MCF 10A (cell line): ENCODE measurements around the gene TTC21B. TPM values are rescaled to one million over a fixed set of nuclear protein-coding genes. Genes with fewer than 3 reads are reported as not detected.

Experiments
- BruUV-seq: library from RNA; stranded (reverse); fragments of 400-500 nt; replicated peaks from 2 replicates; lab custom pipeline; 2021; lab: Mats Ljungman, UMichigan
- CTCF ChIA-PET: fragments of 300-600 bp; sonication (Branson Sonifier 250); formaldehyde crosslinking; extraction: SDS; loops from one replicate; lab custom pipeline; 2021; ENCODE audit warnings: antibody characterized with exemption, inconsistent platforms; lab: Yijun Ruan, JAX
- POLR2A ChIA-PET: fragments of 300-600, 350-650 bp; sonication (Branson Sonifier 250); formaldehyde crosslinking; extraction: SDS; loops from one replicate; lab custom pipeline; 2020; ENCODE audit warnings: antibody characterized with exemption, inconsistent platforms; lab: Yijun Ruan, JAX
- DNase-seq: peaks from one replicate; pipeline ENCODE4 v3.0.0-alpha.2; 2018; ENCODE audit not compliant: unreplicated experiment
- H3K27ac Mint-ChIP-seq: one replicate; pipeline ENCODE4 v1.8.0; 2022; ENCODE audit warnings: mild to moderate bottlenecking, low read depth, mixed read lengths; ENCODE audit not compliant: unreplicated experiment
- H3K27me3 Mint-ChIP-seq: one replicate; pipeline ENCODE4 v1.8.0; 2022; ENCODE audit warnings: mixed read lengths; ENCODE audit not compliant: insufficient read depth, unreplicated experiment
- H3K36me3 Mint-ChIP-seq: one replicate; pipeline ENCODE4 v1.8.0; 2022; ENCODE audit warnings: mild to moderate bottlenecking, moderate library complexity, mixed read lengths; ENCODE audit not compliant: insufficient read depth, unreplicated experiment
- H3K4me1 Mint-ChIP-seq: one replicate; pipeline ENCODE4 v1.8.0; 2022; ENCODE audit warnings: mixed read lengths; ENCODE audit not compliant: insufficient read depth, unreplicated experiment
- H3K4me3 Mint-ChIP-seq: one replicate; pipeline ENCODE4 v1.8.0; 2022; ENCODE audit warnings: mild to moderate bottlenecking, moderate library complexity, mixed read lengths; ENCODE audit not compliant: unreplicated experiment
- H3K9me3 Mint-ChIP-seq: one replicate; pipeline ENCODE4 v1.8.0; 2022; ENCODE audit warnings: mixed read lengths; ENCODE audit not compliant: unreplicated experiment
- CTCF ChIP-seq: fragments of 200-600 bp; IDR thresholded peaks from one replicate; pipeline ENCODE4 v1.8.0; 2022; ENCODE audit warnings: antibody characterized with exemption, mild to moderate bottlenecking; ENCODE audit not compliant: unreplicated experiment
- intact Hi-C: fragments of 100-400 bp; cut with micrococcal nuclease; formaldehyde crosslinking; loops from 2 replicates; pipeline ENCODE4 v1.14.1; 2022
- total RNA-seq: library from RNA; stranded (reverse); gene quantifications from 2 replicates; pipeline ENCODE4 v1.2.3, GENCODE V29; 2022

TTC21B gene
- total RNA-seq, 1 experiment from 2014 or later, result 9.8 TPM

GRCh38 chr2:165835363-165835762 lies 118.2 kb downstream of the TTC21B start:
- Mint-ChIP-seq H3K27ac (no peak overlapping the region), H3K36me3 (no peaks in the 10 kb centered on the region), H3K4me1 (peaks cover 14% of the 10 kb centered on the region), H3K9me3 (no peaks in the 10 kb centered on the region), H3K4me3 (no peak overlapping the region), H3K27me3 (no peaks in the 10 kb centered on the region)
- no peak for TF ChIP-seq CTCF
- no TSS peak for BruUV-seq
- ChIA-PET POLR2A (interaction anchor here (1.3 to 2.2 kb wide), 2 partner anchors 11 to 41 kb away, joined by 4 to 6 read pairs; partner anchors contain the start of gene GALNT3), CTCF (interaction anchor here (0.6 to 0.7 kb wide), 3 partner anchors 120 to 1461 kb away, joined by 3 to 4 read pairs (median 3); no protein-coding TSS in a partner anchor)
- DNase-seq, result no peak
- intact Hi-C loops, result no loop called here

- no TSS peak for BruUV-seq
- peak overlapping the region; percentile 9 for H3K27ac Mint-ChIP-seq
- intact Hi-C loops, result no loop called here
- H3K4me3 Mint-ChIP-seq, result no peak overlapping the region
- DNase-seq, result peak; percentile 74
- H3K27me3 Mint-ChIP-seq, result no peaks in the 10 kb centered on the region
- peaks cover 10% of the 10 kb centered on the region for H3K4me1 Mint-ChIP-seq
- ChIA-PET POLR2A (interaction anchor here (1.3 kb wide), 1 partner anchor 39 kb away, joined by 5 read pairs; the partner anchor contains the start of gene GALNT3), CTCF (no interaction called here)
- no peaks in the 10 kb centered on the region for H3K9me3 Mint-ChIP-seq
- TF ChIP-seq CTCF, result no peak
- no peaks in the 10 kb centered on the region for H3K36me3 Mint-ChIP-seq
Measured at GRCh38 chr2:165833156-165833555, 120.4 kb downstream of the TTC21B start.

GRCh38 chr2:165827921-165828276 lies 125.7 kb downstream of the TTC21B start:
- ChIA-PET POLR2A (interaction anchor here (1.3 kb wide), 1 partner anchor 35 kb away, joined by 3 read pairs; no protein-coding TSS in a partner anchor), CTCF (interaction anchor here (1.3 kb wide), 1 partner anchor 47 kb away, joined by 6 read pairs; no protein-coding TSS in a partner anchor)
- no peak for DNase-seq
- H3K27ac Mint-ChIP-seq, result no peak overlapping the region
- no peaks in the 10 kb centered on the region for H3K36me3 Mint-ChIP-seq
- no peak overlapping the region for H3K4me3 Mint-ChIP-seq
- no TSS peak for BruUV-seq
- no peaks in the 10 kb centered on the region for H3K9me3 Mint-ChIP-seq
- peaks cover 4% of the 10 kb centered on the region for H3K27me3 Mint-ChIP-seq
- intact Hi-C loops, result no loop called here
- H3K4me1 Mint-ChIP-seq, result peaks cover 4% of the 10 kb centered on the region
- no peak for TF ChIP-seq CTCF

- no peaks in the 10 kb centered on the region for H3K4me1 Mint-ChIP-seq
- no peak for TF ChIP-seq CTCF
- ChIA-PET CTCF (interaction anchor here (1.3 kb wide), 1 partner anchor 47 kb away, joined by 6 read pairs; no protein-coding TSS in a partner anchor), POLR2A (interaction anchor here (1.3 kb wide), 1 partner anchor 34 kb away, joined by 3 read pairs; no protein-coding TSS in a partner anchor)
- H3K27ac Mint-ChIP-seq, result no peak overlapping the region
- BruUV-seq, result no TSS peak
- H3K27me3 Mint-ChIP-seq, result peaks cover 10% of the 10 kb centered on the region
- no peaks in the 10 kb centered on the region for H3K9me3 Mint-ChIP-seq
- intact Hi-C loops, result no loop called here
- H3K4me3 Mint-ChIP-seq, result no peak overlapping the region
- no peaks in the 10 kb centered on the region for H3K36me3 Mint-ChIP-seq
- no peak for DNase-seq
Measured at GRCh38 chr2:165827016-165827920, 126.3 kb downstream of the TTC21B start.
